BLaER1 treated with 17β-estradiol and CSF1 and Interleukin-3, amounts not matched to agents 10 nM and 100 nM (cell line): ENCODE data around the gene EFCAB7.

Source experiments
- H3K27ac ChIP-seq, 11 experiments: shearing (Covaris generic); formaldehyde crosslinking; 2 replicates each; pipeline ENCODE4 v1.8.1; 2022
- H3K27me3 ChIP-seq, 11 experiments: shearing (Covaris generic); formaldehyde crosslinking; 2 replicates each; pipeline ENCODE4 v1.8.1; 2022
- H3K36me3 ChIP-seq, 11 experiments: shearing (Covaris generic); formaldehyde crosslinking; 2 replicates each; pipeline ENCODE4 v1.8.1; 2022
- H3K4me1 ChIP-seq, 10 experiments: shearing (Covaris generic); formaldehyde crosslinking; 2 replicates each; pipeline ENCODE4 v1.8.1; 2022
- H3K4me2 ChIP-seq, 11 experiments: shearing (Covaris generic); formaldehyde crosslinking; 2 replicates each; pipeline ENCODE4 v1.8.1; 2022
- H3K4me3 ChIP-seq, 10 experiments: shearing (Covaris generic); formaldehyde crosslinking; 2 replicates each; pipeline ENCODE4 v1.8.1; 2022
- H3K9ac ChIP-seq, 11 experiments: shearing (Covaris generic); formaldehyde crosslinking; 2 replicates each; pipeline ENCODE4 v1.8.1; 2022
- H3K9me3 ChIP-seq, 11 experiments: shearing (Covaris generic); formaldehyde crosslinking; replicated peaks in 1 of 11; 2 replicates each; pipeline ENCODE4 v1.8.1; 2022
- H4K20me1 ChIP-seq, 11 experiments: shearing (Covaris generic); formaldehyde crosslinking; 2 replicates each; pipeline ENCODE4 v1.8.1; 2022
- Cebpa-rat ChIP-seq, 11 experiments: shearing (Covaris generic); IDR thresholded peaks; 2 replicates each; pipeline ENCODE4 v1.8.1; 2022

EFCAB7 gene

GRCh38 chr1:63621075-63621474 lies 97.8 kb downstream of the EFCAB7 start:
- Histone ChIP-seq H4K20me1 (peaks cover 0 to 12% (median 0%) of the 10 kb centered on the region in 11 experiments; a peak in 6 of 22 replicates), H3K27me3 (no peaks in the 10 kb centered on the region), H3K36me3 (peaks cover 0 to 9% (median 0%) of the 10 kb centered on the region in 11 experiments; a peak in 3 of 22 replicates), H3K4me2 (no peak overlapping the region), H3K27ac (no peak overlapping the region), H3K4me3 (no peak overlapping the region), H3K9ac (no peak overlapping the region), H3K4me1 (peaks cover 0 to 12% (median 7%) of the 10 kb centered on the region in 10 experiments; a peak in 13 of 20 replicates), H3K9me3 (no peaks in the 10 kb centered on the region)
- TF ChIP-seq Cebpa-rat (IDR thresholded peaks at IDR 0.05): no peak

- Histone ChIP-seq H3K4me3 (no peak overlapping the region), H3K27ac (no peak overlapping the region), H3K4me1 (peaks cover 0 to 14% (median 9%) of the 10 kb centered on the region in 10 experiments; a peak in 13 of 20 replicates), H3K36me3 (peaks cover 0 to 9% (median 0%) of the 10 kb centered on the region in 11 experiments; a peak in 3 of 22 replicates), H3K9ac (no peak overlapping the region), H3K4me2 (no peak overlapping the region), H3K9me3 (no peaks in the 10 kb centered on the region), H4K20me1 (peaks cover 0 to 11% (median 0%) of the 10 kb centered on the region in 11 experiments; a peak in 4 of 22 replicates), H3K27me3 (no peaks in the 10 kb centered on the region)
- no peak for TF ChIP-seq Cebpa-rat (IDR thresholded peaks at IDR 0.05)
Measured at GRCh38 chr1:63621698-63622097, 98.4 kb downstream of the EFCAB7 start.
